ENCODE results near the gene GPC2.

Gene GPC2

DNA sequence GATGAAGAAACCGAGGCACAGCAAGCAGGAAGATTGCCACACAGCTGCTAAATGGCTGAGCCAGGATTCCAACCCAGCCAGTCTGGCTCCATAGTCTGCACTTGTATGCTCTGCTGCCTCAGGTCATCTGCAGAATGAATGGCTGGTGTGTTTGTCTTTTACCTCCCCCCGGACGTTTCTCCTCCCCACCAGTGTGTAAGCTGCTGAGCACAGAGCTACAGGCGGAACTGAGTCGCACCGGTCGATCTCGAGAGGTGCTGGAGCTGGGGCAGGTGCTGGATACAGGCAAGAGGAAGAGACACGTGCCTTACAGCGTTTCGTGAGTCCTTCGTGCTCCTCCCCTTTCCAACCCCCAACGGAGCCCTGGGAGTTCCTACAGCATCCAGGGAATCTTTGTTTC is 55.1 kb downstream of the GPC2 start:
- DNase-seq (ENCODE audit: low read depth in 2 of 2): no peak

DNA sequence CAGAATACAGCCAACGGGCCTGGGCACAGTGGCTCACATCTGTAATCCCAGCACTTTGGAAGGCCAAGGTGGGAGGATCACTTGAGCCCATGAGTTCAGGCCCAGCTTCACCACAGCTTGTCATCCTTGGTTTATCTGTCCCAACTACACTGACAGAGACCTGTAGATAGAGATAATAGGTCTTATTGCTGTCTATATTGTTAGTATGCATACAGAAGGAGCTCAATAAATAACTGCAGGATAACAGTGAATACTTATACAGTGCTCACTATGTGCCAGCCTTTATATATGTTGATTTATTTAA is 56.5 kb downstream of the GPC2 start:
- no peak for DNase-seq (ENCODE audit: low read depth in 2 of 2)

DNA sequence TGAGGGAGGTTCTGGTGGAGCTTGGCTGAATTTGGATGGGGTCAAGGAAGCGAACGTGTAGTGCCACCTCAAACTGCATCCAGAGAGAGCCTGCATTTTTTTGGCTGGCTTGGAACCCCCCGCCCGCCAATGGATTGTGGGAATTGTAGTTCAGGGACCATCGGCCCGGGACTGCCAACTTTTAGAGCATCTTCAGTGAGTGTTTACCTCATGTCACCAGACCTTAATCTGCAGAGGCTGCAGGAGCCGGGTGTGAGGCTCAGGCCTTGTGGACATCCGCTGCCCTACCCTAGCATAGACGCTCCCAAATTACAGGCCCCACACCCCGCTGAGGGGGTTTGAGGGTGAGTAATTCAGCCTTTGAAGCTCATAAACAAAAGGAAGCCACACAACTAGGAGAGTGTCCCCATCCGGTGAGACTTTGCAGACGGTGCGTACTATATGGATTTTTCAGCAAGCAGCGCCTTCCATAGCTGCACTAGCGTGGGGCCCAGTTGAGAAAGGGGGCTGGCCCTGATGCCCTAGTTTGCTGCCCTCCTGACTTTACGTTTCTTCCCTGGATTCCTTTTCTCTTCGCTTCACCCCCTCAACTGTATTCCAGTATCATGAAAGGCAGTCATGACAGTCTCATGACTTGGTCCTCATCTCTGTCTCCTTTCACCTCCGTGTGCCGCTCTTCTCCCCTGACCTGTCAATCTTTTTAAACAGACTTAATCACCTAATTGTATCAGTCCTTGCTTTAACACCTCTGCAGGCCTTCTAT is 57.0 kb downstream of the GPC2 start:
- DNase-seq (ENCODE audit: low read depth in 2 of 2): peak in 1 of 2 donors; percentile 50
